ENCODE results near the gene ANKFN1. TPM values are rescaled to one million over a fixed set of nuclear protein-coding genes. Genes with fewer than 3 reads are reported as not detected.

ANKFN1 gene
- total RNA-seq, 1 donor from 2014 or later = 2.4 TPM

DNA sequence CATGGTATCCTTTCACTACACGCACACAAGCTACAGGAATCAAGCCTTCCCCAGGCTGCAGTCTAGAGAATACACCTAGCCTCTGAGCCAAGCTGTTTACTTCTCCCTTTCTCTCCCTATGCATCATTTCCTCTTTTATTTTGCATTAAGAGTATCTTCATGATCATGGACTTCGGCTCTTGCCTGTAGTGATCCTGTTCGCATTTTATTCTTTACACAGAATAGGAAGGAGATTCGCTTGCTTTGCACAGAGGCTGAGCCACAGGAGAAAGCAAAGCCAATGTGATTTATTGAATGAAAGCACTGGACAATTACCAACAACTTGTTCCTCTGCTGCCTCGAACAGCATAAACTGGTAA, 172.7 kb downstream of the ANKFN1 start:
- Mint-ChIP-seq H3K9me3 (no peaks in the 10 kb centered on the region), H3K27me3 (peaks cover 25% of the 10 kb centered on the region), H3K4me1 (ENCODE audit: unreplicated experiment) (peaks cover 11% of the 10 kb centered on the region), H3K27ac (no peak overlapping the region), H3K4me3 (no peak overlapping the region), H3K36me3 (no peaks in the 10 kb centered on the region)
- TF ChIP-seq, protein P1, sequence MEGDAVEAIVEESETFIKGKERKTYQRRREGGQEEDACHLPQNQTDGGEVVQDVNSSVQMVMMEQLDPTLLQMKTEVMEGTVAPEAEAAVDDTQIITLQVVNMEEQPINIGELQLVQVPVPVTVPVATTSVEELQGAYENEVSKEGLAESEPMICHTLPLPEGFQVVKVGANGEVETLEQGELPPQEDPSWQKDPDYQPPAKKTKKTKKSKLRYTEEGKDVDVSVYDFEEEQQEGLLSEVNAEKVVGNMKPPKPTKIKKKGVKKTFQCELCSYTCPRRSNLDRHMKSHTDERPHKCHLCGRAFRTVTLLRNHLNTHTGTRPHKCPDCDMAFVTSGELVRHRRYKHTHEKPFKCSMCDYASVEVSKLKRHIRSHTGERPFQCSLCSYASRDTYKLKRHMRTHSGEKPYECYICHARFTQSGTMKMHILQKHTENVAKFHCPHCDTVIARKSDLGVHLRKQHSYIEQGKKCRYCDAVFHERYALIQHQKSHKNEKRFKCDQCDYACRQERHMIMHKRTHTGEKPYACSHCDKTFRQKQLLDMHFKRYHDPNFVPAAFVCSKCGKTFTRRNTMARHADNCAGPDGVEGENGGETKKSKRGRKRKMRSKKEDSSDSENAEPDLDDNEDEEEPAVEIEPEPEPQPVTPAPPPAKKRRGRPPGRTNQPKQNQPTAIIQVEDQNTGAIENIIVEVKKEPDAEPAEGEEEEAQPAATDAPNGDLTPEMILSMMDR (conservative IDR thresholded peaks at IDR 0.05) = no peak
- no peak for DNase-seq (ENCODE audit: extremely low spot score, unreplicated experiment)

DNA sequence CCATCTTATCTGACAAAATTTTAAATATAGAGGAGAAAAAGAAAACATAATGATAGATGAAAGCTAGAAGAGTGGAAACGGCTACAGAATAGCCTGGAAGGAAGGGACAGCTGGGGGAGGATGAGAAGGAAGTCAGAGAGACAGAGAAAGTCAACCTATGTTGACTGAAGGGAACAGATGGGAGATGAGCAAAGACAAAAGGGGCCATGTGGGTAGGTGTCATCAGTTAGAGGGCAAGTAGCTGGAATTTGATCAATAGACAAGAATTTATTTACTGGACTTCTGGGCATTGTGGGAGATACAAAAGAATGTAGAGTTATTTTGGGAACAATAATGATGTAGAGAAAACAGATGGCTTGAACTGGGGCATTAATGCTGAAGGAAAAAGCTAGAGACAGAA, 194.4 kb downstream of the ANKFN1 start:
- DNase-seq (ENCODE audit: extremely low spot score, unreplicated experiment) = no peak
- peaks cover 4% of the 10 kb centered on the region for H3K27me3 Mint-ChIP-seq
- no peak overlapping the region for H3K4me3 Mint-ChIP-seq
- no peaks in the 10 kb centered on the region for H3K36me3 Mint-ChIP-seq
- no peaks in the 10 kb centered on the region for H3K9me3 Mint-ChIP-seq
- TF ChIP-seq, protein P1 (conservative IDR thresholded peaks at IDR 0.05) = no peak
- H3K27ac Mint-ChIP-seq = no peak overlapping the region
- no peaks in the 10 kb centered on the region for H3K4me1 Mint-ChIP-seq (ENCODE audit: unreplicated experiment)

DNA sequence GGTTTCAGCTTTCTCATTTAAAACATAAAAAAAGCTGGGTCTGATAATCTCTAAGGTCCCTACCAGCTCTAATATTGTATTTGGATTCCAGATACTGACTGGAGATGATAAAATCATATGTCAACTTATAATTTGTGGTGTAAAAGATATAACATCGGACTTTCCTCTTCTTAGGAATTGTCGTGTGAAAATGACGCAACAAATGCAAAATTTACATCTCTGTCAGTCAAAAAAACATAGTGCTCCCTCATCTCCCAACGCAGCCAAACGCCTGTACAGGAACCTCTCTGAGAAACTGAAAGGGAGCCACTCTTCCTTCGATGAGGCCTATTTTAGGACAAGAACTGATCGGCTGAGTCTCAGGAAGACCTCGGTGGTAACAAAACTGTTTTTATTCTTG, 197.3 kb downstream of the ANKFN1 start:
- peaks cover 3% of the 10 kb centered on the region for H3K27me3 Mint-ChIP-seq
- no peaks in the 10 kb centered on the region for H3K36me3 Mint-ChIP-seq
- no peaks in the 10 kb centered on the region for H3K4me1 Mint-ChIP-seq (ENCODE audit: unreplicated experiment)
- no peaks in the 10 kb centered on the region for H3K9me3 Mint-ChIP-seq
- H3K27ac Mint-ChIP-seq = no peak overlapping the region
- no peak overlapping the region for H3K4me3 Mint-ChIP-seq
- DNase-seq (ENCODE audit: extremely low spot score, unreplicated experiment) = no peak
- TF ChIP-seq, protein P1 (conservative IDR thresholded peaks at IDR 0.05) = no peak

DNA sequence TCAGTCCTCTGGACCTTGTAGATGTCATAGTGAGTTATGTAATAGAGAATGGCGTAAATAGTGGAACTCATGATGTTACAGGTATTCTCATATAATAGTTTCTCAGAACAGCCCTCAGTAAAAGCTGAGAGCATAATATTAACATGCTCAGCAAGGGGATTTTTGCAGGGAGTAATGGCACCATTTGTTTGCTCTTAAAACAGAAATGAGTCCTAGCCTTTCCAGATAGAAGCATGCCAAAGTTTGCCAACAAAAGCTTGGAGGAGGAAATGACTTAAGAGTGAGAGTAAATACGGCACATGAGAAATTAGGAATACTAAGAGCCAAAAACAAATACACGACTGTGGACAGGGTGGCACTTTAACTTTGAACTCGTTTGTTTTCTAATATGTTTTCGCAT, 198.4 kb downstream of the ANKFN1 start:
- H3K27ac Mint-ChIP-seq = no peak overlapping the region

DNA sequence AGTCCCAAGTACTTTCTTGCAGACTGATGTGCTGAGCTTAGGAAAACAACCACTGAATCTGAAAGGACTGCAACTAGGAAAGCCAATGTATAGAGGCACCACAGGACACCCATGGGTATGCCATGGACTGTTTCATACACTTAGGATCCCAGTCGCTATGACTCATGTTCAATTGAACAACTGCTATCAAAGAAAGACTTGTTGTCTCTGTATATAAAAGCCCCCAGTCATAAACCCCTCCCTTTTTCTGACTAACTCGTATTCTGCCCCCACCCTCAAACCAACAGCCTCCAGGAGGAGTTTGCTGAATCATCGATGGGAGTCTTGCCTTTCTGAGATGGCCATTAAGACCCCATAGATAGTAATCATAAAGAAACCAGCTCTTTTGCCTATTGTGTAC, 205.4 kb downstream of the ANKFN1 start:
- Mint-ChIP-seq H3K4me3 (no peak overlapping the region), H3K9me3 (no peaks in the 10 kb centered on the region), H3K27me3 (peaks cover 3% of the 10 kb centered on the region), H3K36me3 (no peaks in the 10 kb centered on the region), H3K27ac (no peak overlapping the region), H3K4me1 (ENCODE audit: unreplicated experiment) (no peaks in the 10 kb centered on the region)
- DNase-seq (ENCODE audit: extremely low spot score, unreplicated experiment) = no peak
- TF ChIP-seq, protein P1 (conservative IDR thresholded peaks at IDR 0.05) = no peak

More for the DNA sequence above, 198.4 kb downstream of the ANKFN1 start:
- H3K4me3 Mint-ChIP-seq = no peak overlapping the region
- no peak for DNase-seq (ENCODE audit: extremely low spot score, unreplicated experiment)
- H3K27me3 Mint-ChIP-seq = peaks cover 3% of the 10 kb centered on the region
- no peaks in the 10 kb centered on the region for H3K36me3 Mint-ChIP-seq
- H3K9me3 Mint-ChIP-seq = no peaks in the 10 kb centered on the region
- no peaks in the 10 kb centered on the region for H3K4me1 Mint-ChIP-seq (ENCODE audit: unreplicated experiment)
- TF ChIP-seq, protein P1 (conservative IDR thresholded peaks at IDR 0.05) = no peak

DNA sequence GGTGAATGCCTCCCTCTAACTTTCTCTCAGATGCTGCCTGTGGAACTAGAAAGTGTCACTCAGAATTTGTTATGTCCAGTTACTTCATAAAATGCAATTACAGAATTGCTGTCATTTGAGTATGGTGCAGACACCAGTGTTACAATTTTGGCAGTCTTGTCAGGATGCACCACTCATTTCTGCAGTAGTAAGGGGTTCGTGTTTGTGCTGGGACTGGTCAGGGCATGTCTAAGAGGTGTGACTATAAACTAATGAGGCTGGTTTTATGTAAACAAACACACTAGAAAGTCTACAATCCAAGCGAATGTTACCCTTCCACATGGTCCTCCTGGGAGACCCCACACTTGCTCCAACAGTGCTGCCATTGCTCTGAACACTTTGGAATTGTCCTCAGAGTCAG, 206.2 kb downstream of the ANKFN1 start:
- Mint-ChIP-seq H3K36me3 (no peaks in the 10 kb centered on the region), H3K27ac (no peak overlapping the region), H3K4me3 (no peak overlapping the region), H3K4me1 (ENCODE audit: unreplicated experiment) (no peaks in the 10 kb centered on the region), H3K27me3 (peaks cover 3% of the 10 kb centered on the region), H3K9me3 (no peaks in the 10 kb centered on the region)
- DNase-seq (ENCODE audit: extremely low spot score, unreplicated experiment) = no peak
- TF ChIP-seq, protein P1 (conservative IDR thresholded peaks at IDR 0.05) = no peak
